Neutrophil (primary cell): ENCODE data around the gene TSPAN11.

ENCODE experiments used
- H3K27ac ChIP-seq: fragments of 200-600 bp; sonication (generic); 2 replicates; pipeline ENCODE4 v1.5.1; 2016; ENCODE audit warnings: mild to moderate bottlenecking, moderate library complexity
- H3K27me3 ChIP-seq: fragments of 200-600 bp; sonication (generic); 2 replicates; pipeline ENCODE4 v1.6.0; 2016; ENCODE audit warnings: mild to moderate bottlenecking
- H3K36me3 ChIP-seq: fragments of 200-600 bp; sonication (generic); 2 replicates; pipeline ENCODE4 v1.5.1; 2017
- H3K4me1 ChIP-seq, 2 experiments: fragments of 200-600 bp in 1 of 2; sonication (generic) in 1 of 2; 1 replicate in 1 of 2; 2 replicates in 1 of 2; pipeline versions ENCODE4 v1.5.1 to v1.6.1; 2013 to 2016; ENCODE audit warnings: low read depth in 1 of 2, low read length in 1 of 2, mild to moderate bottlenecking in 1 of 2, moderate library complexity in 1 of 2; ENCODE audit not compliant: control insufficient read depth in 1 of 2, insufficient read depth in 1 of 2
- H3K4me3 ChIP-seq, 2 experiments: fragments of 200-600 bp in 1 of 2; sonication (generic) in 1 of 2; 1 replicate in 1 of 2; 2 replicates in 1 of 2; pipeline ENCODE4 v1.5.1; 2013 to 2016; ENCODE audit warnings: low read depth in 1 of 2, low read length in 1 of 2, mild to moderate bottlenecking in 1 of 2, moderate library complexity in 1 of 2
- H3K9me3 ChIP-seq: fragments of 200-600 bp; sonication (generic); 2 replicates; pipeline ENCODE4 v1.5.1; 2016
- CTCF ChIP-seq: fragments of 200-600 bp; sonication (generic); IDR thresholded peaks from 2 replicates; pipeline ENCODE4 v1.5.1; 2016; ENCODE audit warnings: antibody characterized with exemption

The TSPAN11 gene

GRCh38 chr12:30959778-30960177 is 33.2 kb downstream of the TSPAN11 start:
- TF ChIP-seq CTCF: no peak
- H3K4me3 ChIP-seq: no peak overlapping the region
- H3K27me3 ChIP-seq: no peaks in the 10 kb centered on the region
- H3K9me3 ChIP-seq: no peaks in the 10 kb centered on the region
- no peaks in the 10 kb centered on the region for H3K36me3 ChIP-seq
- H3K4me1 ChIP-seq: no peaks in the 10 kb centered on the region
- no peak overlapping the region for H3K27ac ChIP-seq

- Histone ChIP-seq H3K9me3 (no peaks in the 10 kb centered on the region), H3K4me3 (no peak overlapping the region), H3K27me3 (no peaks in the 10 kb centered on the region), H3K36me3 (no peaks in the 10 kb centered on the region), H3K27ac (no peak overlapping the region), H3K4me1 (no peaks in the 10 kb centered on the region)
- no peak for TF ChIP-seq CTCF
Measured at GRCh38 chr12:30961030-30961429, 34.5 kb downstream of the TSPAN11 start.

DNA sequence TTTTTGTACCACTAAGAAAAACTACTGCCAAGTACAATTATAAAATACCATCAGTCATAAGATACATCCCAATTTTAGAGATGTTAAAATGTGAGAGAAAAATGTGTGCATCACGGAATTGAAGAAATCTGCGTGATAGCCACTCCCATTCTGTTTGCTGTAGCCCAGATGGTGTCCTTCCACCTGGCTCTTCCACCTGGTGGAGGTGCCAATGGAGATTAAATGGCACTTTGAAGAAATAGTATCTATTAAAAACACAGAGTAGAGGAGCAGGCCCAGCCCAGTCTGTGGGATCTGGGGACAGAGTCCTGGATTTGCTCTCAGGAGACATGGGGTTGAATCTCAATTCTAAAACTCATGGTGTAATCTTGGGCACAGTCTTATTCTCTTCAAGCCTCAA is 35.5 kb downstream of the TSPAN11 start:
- no peaks in the 10 kb centered on the region for H3K27me3 ChIP-seq
- no peak overlapping the region for H3K27ac ChIP-seq
- no peaks in the 10 kb centered on the region for H3K36me3 ChIP-seq
- no peaks in the 10 kb centered on the region for H3K9me3 ChIP-seq
- no peak overlapping the region for H3K4me3 ChIP-seq
- TF ChIP-seq CTCF: no peak
- no peaks in the 10 kb centered on the region for H3K4me1 ChIP-seq

DNA sequence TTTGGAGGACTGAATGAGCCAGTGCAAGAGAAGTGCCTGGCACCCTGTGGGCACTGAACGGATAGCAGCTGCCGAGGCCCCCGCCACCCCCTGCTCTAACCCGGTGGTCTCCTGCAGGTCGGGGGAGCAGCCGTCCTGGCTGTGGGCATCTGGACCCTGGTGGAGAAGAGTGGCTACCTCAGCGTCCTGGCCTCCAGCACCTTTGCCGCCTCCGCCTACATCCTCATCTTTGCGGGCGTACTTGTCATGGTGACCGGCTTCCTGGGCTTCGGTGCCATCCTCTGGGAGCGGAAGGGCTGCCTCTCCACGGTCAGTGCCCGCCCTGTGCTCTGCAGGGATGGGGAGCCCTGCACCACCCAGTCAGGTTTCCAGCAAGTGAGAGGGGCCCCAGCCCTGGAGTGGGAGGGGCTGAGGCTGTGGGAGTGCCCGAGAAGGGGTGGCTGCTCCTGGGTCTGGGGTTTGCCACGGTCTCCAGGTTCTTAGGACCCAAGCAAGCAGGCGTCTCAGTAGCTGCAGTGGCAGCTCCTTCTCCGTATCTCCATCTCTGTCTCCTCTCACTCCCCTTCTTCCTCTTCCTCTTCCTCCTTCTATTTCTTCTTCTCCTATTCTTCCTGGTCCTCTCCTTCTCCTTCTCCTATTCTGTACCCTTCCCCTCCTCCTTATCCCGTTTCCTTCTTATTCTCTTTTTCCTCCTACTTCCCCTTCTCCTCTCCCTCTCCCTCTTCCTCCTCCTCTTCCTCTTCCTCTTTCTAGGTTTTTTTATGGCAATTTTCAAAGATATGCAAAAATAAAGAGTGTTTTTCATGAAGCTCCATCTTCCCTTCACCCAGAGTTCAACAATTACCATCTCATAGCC is 37.4 kb downstream of the TSPAN11 start:
- TF ChIP-seq CTCF: no peak
- no peaks in the 10 kb centered on the region for H3K9me3 ChIP-seq
- H3K27me3 ChIP-seq: no peaks in the 10 kb centered on the region
- H3K36me3 ChIP-seq: no peaks in the 10 kb centered on the region
- H3K4me3 ChIP-seq: no peak overlapping the region
- H3K27ac ChIP-seq: no peak overlapping the region
- no peaks in the 10 kb centered on the region for H3K4me1 ChIP-seq

DNA sequence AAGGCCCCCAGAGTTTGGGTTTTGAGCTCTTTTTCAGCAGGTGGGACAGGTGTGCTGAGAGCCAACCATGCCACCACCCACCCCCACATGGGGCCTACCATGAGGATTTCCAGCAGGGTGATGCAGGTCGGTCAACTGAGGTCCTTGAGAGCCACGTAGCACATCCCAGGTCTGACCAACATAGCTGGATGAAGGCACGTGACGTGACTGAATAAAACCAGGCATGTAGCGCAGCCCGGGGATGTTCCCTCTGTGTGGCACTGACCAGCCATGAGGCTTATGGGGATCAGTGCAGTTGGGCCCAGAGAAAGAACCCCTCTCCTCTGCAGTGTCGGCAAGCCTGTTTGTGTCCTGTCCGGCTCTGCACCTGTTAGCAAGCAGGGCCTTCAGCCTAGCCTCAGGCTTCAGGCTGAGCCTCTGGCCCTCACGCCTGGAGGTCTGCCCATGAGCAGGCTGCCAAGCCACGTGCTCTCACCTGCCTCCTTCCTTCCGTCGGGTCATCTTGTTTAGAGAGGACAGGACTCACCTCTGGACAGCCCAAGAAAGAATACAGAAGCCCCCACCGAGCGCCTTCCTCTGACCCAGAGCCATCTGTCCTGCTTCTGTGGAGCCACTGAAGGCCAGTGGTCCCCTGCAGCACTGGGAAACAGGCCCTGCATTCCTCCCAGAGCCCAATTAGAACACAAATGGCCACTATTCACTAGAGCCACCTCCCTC is 38.5 kb downstream of the TSPAN11 start:
- no peak for TF ChIP-seq CTCF
- Histone ChIP-seq H3K27ac (no peak overlapping the region), H3K9me3 (no peaks in the 10 kb centered on the region), H3K27me3 (peaks cover 1% of the 10 kb centered on the region), H3K4me1 (no peaks in the 10 kb centered on the region), H3K36me3 (no peaks in the 10 kb centered on the region), H3K4me3 (no peak overlapping the region)
